ENCODE data around the gene AP2B1. TPM values are rescaled to one million over a fixed set of nuclear protein-coding genes. Genes with fewer than 3 reads are reported as not detected.
A peak's percentile ranks its signal among the peaks of the same experiment; 100 is the strongest.

The AP2B1 gene
- total RNA-seq, 2 donors from 2014 or later = 255 to 258 TPM

- peaks cover 5% of the 10 kb centered on the region for H3K36me3 Mint-ChIP-seq (ENCODE audit: low read depth)
- H3K4me3 ChIP-seq (ENCODE audit: low read length) = no peak overlapping the region
- no peaks in the 10 kb centered on the region for H3K9me3 Mint-ChIP-seq
- no peaks in the 10 kb centered on the region for H3K27me3 ChIP-seq (ENCODE audit: control insufficient read depth, insufficient read depth, low read length, poor library complexity, severe bottlenecking)
- peak; percentile 60 for DNase-seq
- peaks cover 55% of the 10 kb centered on the region for H3K4me1 Mint-ChIP-seq
- 88 to 90% methylated on average over 5 to 9 of the region's 10 CpGs for WGBS, 2 experiments (ENCODE audit: insufficient coverage in 1 of 2, insufficient read length in 1 of 2)
- H3K36me3 ChIP-seq (ENCODE audit: control insufficient read depth, insufficient read depth, low read length) = peaks cover 25% of the 10 kb centered on the region
- H3K27ac Mint-ChIP-seq = no peak overlapping the region
- H3K4me3 Mint-ChIP-seq = peak overlapping the region; percentile 80
- no peak overlapping the region for H3K27ac ChIP-seq (ENCODE audit: low read depth, low read length)
- H3K9ac ChIP-seq (ENCODE audit: extremely low read depth, low read length, poor library complexity, severe bottlenecking) = no peak overlapping the region
- TF ChIP-seq, protein P1, sequence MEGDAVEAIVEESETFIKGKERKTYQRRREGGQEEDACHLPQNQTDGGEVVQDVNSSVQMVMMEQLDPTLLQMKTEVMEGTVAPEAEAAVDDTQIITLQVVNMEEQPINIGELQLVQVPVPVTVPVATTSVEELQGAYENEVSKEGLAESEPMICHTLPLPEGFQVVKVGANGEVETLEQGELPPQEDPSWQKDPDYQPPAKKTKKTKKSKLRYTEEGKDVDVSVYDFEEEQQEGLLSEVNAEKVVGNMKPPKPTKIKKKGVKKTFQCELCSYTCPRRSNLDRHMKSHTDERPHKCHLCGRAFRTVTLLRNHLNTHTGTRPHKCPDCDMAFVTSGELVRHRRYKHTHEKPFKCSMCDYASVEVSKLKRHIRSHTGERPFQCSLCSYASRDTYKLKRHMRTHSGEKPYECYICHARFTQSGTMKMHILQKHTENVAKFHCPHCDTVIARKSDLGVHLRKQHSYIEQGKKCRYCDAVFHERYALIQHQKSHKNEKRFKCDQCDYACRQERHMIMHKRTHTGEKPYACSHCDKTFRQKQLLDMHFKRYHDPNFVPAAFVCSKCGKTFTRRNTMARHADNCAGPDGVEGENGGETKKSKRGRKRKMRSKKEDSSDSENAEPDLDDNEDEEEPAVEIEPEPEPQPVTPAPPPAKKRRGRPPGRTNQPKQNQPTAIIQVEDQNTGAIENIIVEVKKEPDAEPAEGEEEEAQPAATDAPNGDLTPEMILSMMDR (conservative IDR thresholded peaks at IDR 0.05) = no peak
- no peaks in the 10 kb centered on the region for H3K9me3 ChIP-seq (ENCODE audit: control insufficient read depth, low read length)
- H3K4me1 ChIP-seq (ENCODE audit: control insufficient read depth, insufficient read depth, low read length) = peaks cover 34% of the 10 kb centered on the region
- H3K27me3 Mint-ChIP-seq (ENCODE audit: insufficient read depth) = peaks cover 20% of the 10 kb centered on the region
Measured at GRCh38 chr17:35730400-35731005, 143.4 kb downstream of the AP2B1 start.

DNA sequence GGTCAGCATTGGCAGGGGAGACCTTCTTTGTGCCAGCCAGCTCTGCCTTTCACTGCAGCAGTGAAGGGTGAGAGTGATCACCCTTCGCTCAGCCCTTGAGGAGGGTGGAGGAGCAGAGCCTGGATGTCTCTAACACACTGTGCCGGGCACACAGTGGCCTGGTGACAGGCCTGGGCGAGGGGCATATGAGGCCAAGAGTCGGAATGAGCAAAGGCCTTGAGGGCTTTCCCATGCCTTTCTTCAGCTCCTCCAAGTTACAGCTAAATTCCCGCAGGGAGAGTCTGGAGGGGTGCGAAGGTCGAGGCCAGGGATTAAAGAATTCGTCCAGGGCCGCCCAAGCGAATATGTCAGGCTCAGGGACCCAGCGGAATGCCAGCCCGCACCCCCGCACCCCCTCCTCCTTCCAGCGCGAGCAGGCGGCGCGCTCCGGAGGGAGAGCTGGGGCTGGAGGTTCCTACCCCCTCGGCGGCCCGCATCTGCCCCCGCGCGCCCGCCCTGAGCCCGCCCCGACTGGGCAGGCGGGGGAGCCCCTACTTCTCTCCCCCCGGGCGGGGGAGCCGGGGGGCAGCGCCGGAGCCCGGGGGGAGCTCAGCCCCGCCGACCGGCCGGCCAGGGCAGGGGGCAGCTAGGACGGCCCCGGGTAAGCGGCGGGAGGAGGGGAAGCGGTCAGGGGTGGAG is 144.3 kb downstream of the AP2B1 start, which contains the start of gene RASL10B:
Gene RASL10B (plus strand): TSS at position 401 of the 678 bp plus-strand sequence. CDS start 3,546 bp downstream, outside the sequence.
- no peaks in the 10 kb centered on the region for H3K9me3 Mint-ChIP-seq
- no peak within 1 kb of the TSS for H3K27ac Mint-ChIP-seq
- H3K36me3 Mint-ChIP-seq (ENCODE audit: low read depth) = no peaks in the 10 kb centered on the region
- H3K27ac ChIP-seq (ENCODE audit: low read depth, low read length) = no peak within 1 kb of the TSS
- peak; percentile 96 for DNase-seq
- peak within 1 kb of the TSS; percentile 88 for H3K4me3 ChIP-seq (ENCODE audit: low read length)
- peak within 1 kb of the TSS; percentile 80 for H3K4me3 Mint-ChIP-seq
- peaks cover 18% of the 10 kb centered on the region for H3K36me3 ChIP-seq (ENCODE audit: control insufficient read depth, insufficient read depth, low read length)
- TF ChIP-seq, protein P1 (conservative IDR thresholded peaks at IDR 0.05) = no peak
- H3K9me3 ChIP-seq (ENCODE audit: control insufficient read depth, low read length) = no peaks in the 10 kb centered on the region
- H3K9ac ChIP-seq (ENCODE audit: extremely low read depth, low read length, poor library complexity, severe bottlenecking) = peak within 1 kb of the TSS; percentile 40
- WGBS, 2 experiments (ENCODE audit: insufficient coverage in 1 of 2, insufficient read length in 1 of 2) = 4 to 50% methylated on average over 1 to 43 of the region's 44 CpGs
- peaks cover 46% of the 10 kb centered on the region for H3K4me1 Mint-ChIP-seq
- no peaks in the 10 kb centered on the region for H3K27me3 ChIP-seq (ENCODE audit: control insufficient read depth, insufficient read depth, low read length, poor library complexity, severe bottlenecking)
- H3K27me3 Mint-ChIP-seq (ENCODE audit: insufficient read depth) = peaks cover 22% of the 10 kb centered on the region
- H3K4me1 ChIP-seq (ENCODE audit: control insufficient read depth, insufficient read depth, low read length) = peaks cover 32% of the 10 kb centered on the region

- Histone ChIP-seq H3K4me3 (ENCODE audit: low read length) (peak overlapping the region; percentile 88), H3K36me3 (ENCODE audit: control insufficient read depth, insufficient read depth, low read length) (peaks cover 11% of the 10 kb centered on the region), H3K9me3 (ENCODE audit: control insufficient read depth, low read length) (no peaks in the 10 kb centered on the region), H3K9ac (ENCODE audit: extremely low read depth, low read length, poor library complexity, severe bottlenecking) (peak overlapping the region; percentile 40), H3K27ac (ENCODE audit: low read depth, low read length) (no peak overlapping the region), H3K4me1 (ENCODE audit: control insufficient read depth, insufficient read depth, low read length) (peaks cover 26% of the 10 kb centered on the region), H3K27me3 (ENCODE audit: control insufficient read depth, insufficient read depth, low read length, poor library complexity, severe bottlenecking) (no peaks in the 10 kb centered on the region)
- Mint-ChIP-seq H3K4me3 (peak overlapping the region; percentile 80), H3K9me3 (no peaks in the 10 kb centered on the region), H3K27me3 (ENCODE audit: insufficient read depth) (peaks cover 22% of the 10 kb centered on the region), H3K36me3 (ENCODE audit: low read depth) (peaks cover 1% of the 10 kb centered on the region), H3K27ac (no peak overlapping the region), H3K4me1 (peaks cover 39% of the 10 kb centered on the region)
- DNase-seq = peak; percentile 85
- WGBS, 2 experiments (ENCODE audit: insufficient coverage in 1 of 2, insufficient read length in 1 of 2) = 2 to 10% methylated on average over 15 to 27 of the region's 47 CpGs
- TF ChIP-seq, protein P1 (conservative IDR thresholded peaks at IDR 0.05) = no peak
Measured at GRCh38 chr17:35731917-35732805, 145.0 kb downstream of the AP2B1 start.
